ENCODE measurements around the gene LCAT.

Gene LCAT

GRCh38 chr16:67927131-67927941 is 16.6 kb downstream of the LCAT start:
- H3K27ac ChIP-seq = no peak overlapping the region
- TF ChIP-seq CTCF (IDR thresholded peaks at IDR 0.05) = no peak

GRCh38 chr16:67926181-67926750 is 17.7 kb downstream of the LCAT start:
- no peak for TF ChIP-seq CTCF (IDR thresholded peaks at IDR 0.05)
- Histone ChIP-seq H3K9me3 (ENCODE audit: control insufficient read depth, low read length) (no peaks in the 10 kb centered on the region), H3K4me1 (no peaks in the 10 kb centered on the region), H2AFZ (no peak overlapping the region), H3K36me3 (ENCODE audit: control insufficient read depth, insufficient read depth, low read length) (no peaks in the 10 kb centered on the region), H3K27me3 (ENCODE audit: control insufficient read depth, insufficient read depth, low read length) (no peaks in the 10 kb centered on the region), H3K9ac (no peak overlapping the region), H3K27ac (no peak overlapping the region), H3K4me2 (ENCODE audit: low read length) (no peak overlapping the region), H3K4me3 (ENCODE audit: low read depth, low read length) (no peak overlapping the region), H3K79me2 (peaks cover 31% of the 10 kb centered on the region)

More at GRCh38 chr16:67927131-67927941, 16.6 kb downstream of the LCAT start:
- no peak overlapping the region for H2AFZ ChIP-seq
- H3K4me3 ChIP-seq (ENCODE audit: low read depth, low read length) = no peak overlapping the region
- no peaks in the 10 kb centered on the region for H3K27me3 ChIP-seq (ENCODE audit: control insufficient read depth, insufficient read depth, low read length)
- no peaks in the 10 kb centered on the region for H3K36me3 ChIP-seq (ENCODE audit: control insufficient read depth, insufficient read depth, low read length)
- H3K4me1 ChIP-seq = no peaks in the 10 kb centered on the region
- H3K9me3 ChIP-seq (ENCODE audit: control insufficient read depth, low read length) = no peaks in the 10 kb centered on the region
- no peak overlapping the region for H3K9ac ChIP-seq
- no peak overlapping the region for H3K4me2 ChIP-seq (ENCODE audit: low read length)
- peaks cover 23% of the 10 kb centered on the region for H3K79me2 ChIP-seq

- Histone ChIP-seq H2AFZ (no peak overlapping the region), H3K9me3 (ENCODE audit: control insufficient read depth, low read length) (no peaks in the 10 kb centered on the region), H3K4me3 (ENCODE audit: low read depth, low read length) (no peak overlapping the region), H3K4me1 (no peaks in the 10 kb centered on the region), H3K27me3 (ENCODE audit: control insufficient read depth, insufficient read depth, low read length) (no peaks in the 10 kb centered on the region), H3K27ac (no peak overlapping the region), H3K36me3 (ENCODE audit: control insufficient read depth, insufficient read depth, low read length) (no peaks in the 10 kb centered on the region), H3K79me2 (peaks cover 48% of the 10 kb centered on the region), H3K4me2 (ENCODE audit: low read length) (no peak overlapping the region), H3K9ac (no peak overlapping the region)
- no peak for TF ChIP-seq CTCF (IDR thresholded peaks at IDR 0.05)
Observed at GRCh38 chr16:67924140-67924906, 19.6 kb downstream of the LCAT start.

GRCh38 chr16:67923414-67924116 is 20.4 kb downstream of the LCAT start:
- H3K79me2 ChIP-seq = peaks cover 49% of the 10 kb centered on the region
- no peaks in the 10 kb centered on the region for H3K4me1 ChIP-seq
- H3K4me3 ChIP-seq (ENCODE audit: low read depth, low read length) = no peak overlapping the region
- no peak overlapping the region for H3K9ac ChIP-seq
- H3K27ac ChIP-seq = no peak overlapping the region
- H2AFZ ChIP-seq = no peak overlapping the region
- no peak overlapping the region for H3K4me2 ChIP-seq (ENCODE audit: low read length)
- TF ChIP-seq CTCF (IDR thresholded peaks at IDR 0.05) = no peak
- H3K27me3 ChIP-seq (ENCODE audit: control insufficient read depth, insufficient read depth, low read length) = no peaks in the 10 kb centered on the region
- no peaks in the 10 kb centered on the region for H3K9me3 ChIP-seq (ENCODE audit: control insufficient read depth, low read length)
- H3K36me3 ChIP-seq (ENCODE audit: control insufficient read depth, insufficient read depth, low read length) = no peaks in the 10 kb centered on the region
